HEK293T (cell line): Measurements from ENCODE around the gene RFPL1.

ENCODE experiments used
- ARNT ChIP-seq: fragments of 450-650 bp; IDR thresholded peaks from 2 replicates; pipeline ENCODE4 v1.6.1; 2017; ENCODE audit warnings: mild to moderate bottlenecking
- BHLHE40 ChIP-seq: fragments of 450-650 bp; IDR thresholded peaks from 2 replicates; pipeline ENCODE4 v1.6.1; 2016; ENCODE audit warnings: mild to moderate bottlenecking, moderate library complexity, borderline replicate concordance
- ELF4 ChIP-seq: fragments of 450-650 bp; IDR thresholded peaks from 2 replicates; pipeline ENCODE4 v1.6.1; 2017; ENCODE audit warnings: antibody characterized with exemption
- FOXA1 ChIP-seq: fragments of 450-650 bp; IDR thresholded peaks from 2 replicates; pipeline ENCODE4 v1.6.1; 2016; ENCODE audit warnings: mild to moderate bottlenecking
- FOXM1 ChIP-seq: fragments of 450-650 bp; IDR thresholded peaks from 2 replicates; pipeline ENCODE4 v1.6.1; 2017; ENCODE audit warnings: mild to moderate bottlenecking, borderline replicate concordance
- HDGF ChIP-seq: fragments of 450-650 bp; IDR thresholded peaks from 2 replicates; pipeline ENCODE4 v1.6.1; 2017; ENCODE audit warnings: antibody characterized with exemption, borderline replicate concordance
- LEF1 ChIP-seq: fragments of 450-650 bp; IDR thresholded peaks from 2 replicates; pipeline ENCODE4 v1.6.1; 2017; ENCODE audit warnings: mild to moderate bottlenecking, borderline replicate concordance
- NFRKB ChIP-seq: fragments of 450-650 bp; IDR thresholded peaks from 2 replicates; pipeline ENCODE4 v1.6.1; 2016; ENCODE audit warnings: mild to moderate bottlenecking, moderate library complexity
- PKNOX1 ChIP-seq: fragments of 450-650 bp; IDR thresholded peaks from 2 replicates; pipeline ENCODE4 v1.6.1; 2016
- SUZ12 ChIP-seq: fragments of 450-650 bp; IDR thresholded peaks from 2 replicates; pipeline ENCODE4 v1.6.1; 2016; ENCODE audit warnings: mild to moderate bottlenecking
- TARDBP ChIP-seq: fragments of 450-650 bp; IDR thresholded peaks from 2 replicates; pipeline ENCODE4 v1.6.1; 2016
- ZNF384 ChIP-seq: fragments of 450-650 bp; IDR thresholded peaks from 2 replicates; pipeline ENCODE4 v1.6.1; 2016

GRCh38 chr22:29470159-29470855 is 31.9 kb downstream of the RFPL1 start:
- no peak for TF ChIP-seq TARDBP
- TF ChIP-seq FOXM1 = no peak
- TF ChIP-seq SUZ12 = no peak
- no peak for TF ChIP-seq BHLHE40
- TF ChIP-seq ELF4 = no peak
- TF ChIP-seq PKNOX1 = no peak
- no peak for TF ChIP-seq FOXA1
- TF ChIP-seq ARNT = no peak
- TF ChIP-seq HDGF = no peak
- no peak for TF ChIP-seq ZNF384
- no peak for TF ChIP-seq LEF1
- no peak for TF ChIP-seq NFRKB
